Mucosa of rectum (tissue), 2 donors: Measurements from ENCODE around the gene SMIM11.

Source experiments
- H3K27ac ChIP-seq, 2 donors: one replicate each; pipeline ENCODE4 v1.7.0; 2013; ENCODE audit warnings: inconsistent platforms in 2 of 2, low read depth in 2 of 2, low read length in 2 of 2
- H3K27me3 ChIP-seq, 2 donors: one replicate each; pipeline ENCODE4 v1.7.0; 2013; ENCODE audit warnings: low read length in 2 of 2; ENCODE audit not compliant: control insufficient read depth in 2 of 2, insufficient read depth in 2 of 2
- H3K36me3 ChIP-seq, 2 donors: one replicate each; pipeline ENCODE4 v1.7.0; 2013; ENCODE audit warnings: low read length in 2 of 2; ENCODE audit not compliant: control insufficient read depth in 2 of 2, insufficient read depth in 2 of 2
- H3K4me1 ChIP-seq, 2 donors: one replicate each; pipeline ENCODE4 v1.7.0; 2013; ENCODE audit warnings: low read length in 2 of 2, mild to moderate bottlenecking in 1 of 2; ENCODE audit not compliant: control insufficient read depth in 2 of 2, insufficient read depth in 2 of 2
- H3K4me3 ChIP-seq, 2 donors: one replicate each; pipeline ENCODE4 v1.7.0; 2013; ENCODE audit warnings: low read length in 2 of 2
- H3K9ac ChIP-seq, 2 donors: one replicate each; pipeline ENCODE4 v1.7.0; 2013; ENCODE audit warnings: low read length in 2 of 2, low read depth in 1 of 2, mild to moderate bottlenecking in 1 of 2
- H3K9me3 ChIP-seq, 2 donors: one replicate each; pipeline ENCODE4 v1.7.0; 2013; ENCODE audit warnings: low read length in 2 of 2; ENCODE audit not compliant: control insufficient read depth in 2 of 2
- donor health status: healthy.
- donor health status: Normal muscosa, but diverticular disease.

The SMIM11 gene

DNA sequence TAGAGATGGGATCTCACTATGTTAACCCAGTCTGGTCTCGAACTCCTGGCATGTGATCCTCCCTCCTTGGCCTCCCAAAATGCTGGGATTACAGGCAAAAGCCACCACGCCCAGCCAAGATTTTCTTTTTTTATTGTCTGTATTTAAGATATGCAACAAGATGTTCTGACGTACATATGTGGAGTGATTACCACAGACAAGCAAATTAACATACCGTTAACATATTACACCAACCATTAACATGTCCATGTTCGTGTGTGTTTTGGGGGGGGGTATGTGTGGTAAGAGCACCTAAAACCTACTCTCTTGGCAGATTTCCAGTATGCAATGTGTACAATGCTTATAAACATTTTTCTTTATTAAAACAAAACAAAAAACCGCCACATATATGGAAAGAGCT lies 22.1 kb upstream of the SMIM11 start:
- Histone ChIP-seq H3K4me3 (no peak overlapping the region), H3K9me3 (no peaks in the 10 kb centered on the region), H3K27me3 (no peaks in the 10 kb centered on the region), H3K4me1 (no peaks in the 10 kb centered on the region), H3K36me3 (no peaks in the 10 kb centered on the region), H3K9ac (no peak overlapping the region), H3K27ac (no peak overlapping the region)

- H3K4me1 ChIP-seq, result no peaks in the 10 kb centered on the region
- H3K27ac ChIP-seq, result no peak overlapping the region
These were observed 20.5 kb upstream of the SMIM11 start for GRCh38 chr21:34354836-34355235.

DNA sequence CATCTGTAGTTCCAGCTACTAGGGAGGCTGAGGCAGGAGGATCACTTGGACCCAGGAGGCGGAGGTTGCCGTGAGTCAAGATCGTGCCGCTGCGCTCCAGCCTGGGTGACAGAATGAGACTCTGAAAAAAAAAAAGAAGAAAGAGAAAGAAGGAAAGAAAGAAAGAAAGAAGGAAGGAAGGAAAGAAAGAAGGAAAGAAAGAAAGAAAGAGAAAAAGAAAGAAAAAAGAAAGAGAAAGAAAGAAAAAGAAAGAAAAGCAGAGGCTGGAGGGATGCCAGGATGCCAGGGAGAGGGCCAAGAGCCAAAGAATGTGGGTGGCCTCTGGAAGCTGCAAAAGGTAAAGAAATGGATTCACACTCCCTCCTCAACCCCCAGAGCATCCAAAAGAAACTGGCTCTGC lies 19.7 kb upstream of the SMIM11 start:
- H3K4me1 ChIP-seq, result no peaks in the 10 kb centered on the region
- H3K36me3 ChIP-seq, result no peaks in the 10 kb centered on the region

More at GRCh38 chr21:34354836-34355235, 20.5 kb upstream of the SMIM11 start:
- Histone ChIP-seq H3K9ac (no peak overlapping the region), H3K9me3 (no peaks in the 10 kb centered on the region), H3K27me3 (no peaks in the 10 kb centered on the region), H3K36me3 (no peaks in the 10 kb centered on the region), H3K4me3 (no peak overlapping the region)

GRCh38 chr21:34357889-34358288 lies 17.4 kb upstream of the SMIM11 start:
- H3K4me1 ChIP-seq, result peaks cover 0 to 4% of the 10 kb centered on the region in 2 donors
- no peaks in the 10 kb centered on the region for H3K9me3 ChIP-seq
- H3K27me3 ChIP-seq, result no peaks in the 10 kb centered on the region
- no peaks in the 10 kb centered on the region for H3K36me3 ChIP-seq
- H3K4me3 ChIP-seq, result no peak overlapping the region
- H3K9ac ChIP-seq, result no peak overlapping the region
- no peak overlapping the region for H3K27ac ChIP-seq

More for the DNA sequence above, 19.7 kb upstream of the SMIM11 start:
- no peak overlapping the region for H3K9ac ChIP-seq
- no peaks in the 10 kb centered on the region for H3K27me3 ChIP-seq
- H3K27ac ChIP-seq, result no peak overlapping the region
- H3K9me3 ChIP-seq, result no peaks in the 10 kb centered on the region
- no peak overlapping the region for H3K4me3 ChIP-seq

- no peaks in the 10 kb centered on the region for H3K36me3 ChIP-seq
- no peak overlapping the region for H3K27ac ChIP-seq
- H3K9me3 ChIP-seq, result no peaks in the 10 kb centered on the region
- H3K4me1 ChIP-seq, result peaks cover 0 to 9% of the 10 kb centered on the region in 2 donors
- H3K27me3 ChIP-seq, result no peaks in the 10 kb centered on the region
- no peak overlapping the region for H3K4me3 ChIP-seq
- H3K9ac ChIP-seq, result no peak overlapping the region
These were observed 16.4 kb upstream of the SMIM11 start for GRCh38 chr21:34358866-34359265.

- Histone ChIP-seq H3K4me1 (peaks cover 0 to 11% of the 10 kb centered on the region in 2 donors), H3K27ac (no peak overlapping the region), H3K36me3 (no peaks in the 10 kb centered on the region), H3K4me3 (no peak overlapping the region), H3K27me3 (no peaks in the 10 kb centered on the region), H3K9me3 (no peaks in the 10 kb centered on the region), H3K9ac (no peak overlapping the region)
These were observed 14.6 kb upstream of the SMIM11 start for GRCh38 chr21:34360488-34361241.

- H3K4me1 ChIP-seq, result peaks cover 0 to 11% of the 10 kb centered on the region in 2 donors
- H3K27me3 ChIP-seq, result no peaks in the 10 kb centered on the region
- no peak overlapping the region for H3K4me3 ChIP-seq
- H3K36me3 ChIP-seq, result no peaks in the 10 kb centered on the region
- H3K9me3 ChIP-seq, result no peaks in the 10 kb centered on the region
- no peak overlapping the region for H3K27ac ChIP-seq
- H3K9ac ChIP-seq, result no peak overlapping the region
These were observed 13.2 kb upstream of the SMIM11 start for GRCh38 chr21:34362136-34362444.

GRCh38 chr21:34362670-34363069 lies 12.6 kb upstream of the SMIM11 start:
- Histone ChIP-seq H3K9me3 (no peaks in the 10 kb centered on the region), H3K4me3 (no peak overlapping the region), H3K27ac (no peak overlapping the region), H3K36me3 (no peaks in the 10 kb centered on the region), H3K9ac (no peak overlapping the region), H3K4me1 (peaks cover 0 to 11% of the 10 kb centered on the region in 2 donors), H3K27me3 (no peaks in the 10 kb centered on the region)

DNA sequence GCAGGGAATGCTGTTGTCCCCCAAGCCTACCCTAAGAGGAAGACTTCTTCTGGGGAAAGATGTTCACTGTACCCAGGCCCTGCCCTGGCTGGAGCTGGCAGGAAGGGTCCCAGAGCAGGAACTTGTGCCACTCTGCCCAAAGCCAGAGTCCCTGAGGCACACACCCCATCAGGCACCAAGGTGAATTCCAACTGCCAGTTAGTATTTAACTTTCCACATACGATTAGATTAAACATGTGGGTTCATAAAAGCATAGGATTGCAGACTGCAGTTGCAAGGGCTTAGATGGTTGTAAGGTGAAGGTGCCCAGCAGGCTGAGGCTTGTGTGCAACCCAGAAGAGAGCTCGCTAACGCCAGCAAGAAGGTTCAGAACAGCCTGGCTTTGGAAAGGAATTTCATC lies 11.6 kb upstream of the SMIM11 start, which contains the start of gene KCNE2:
TSS of gene KCNE2 (plus strand) at position 274 of the 400 bp plus-strand sequence. CDS start 6,473 bp downstream, outside the sequence.
- H3K9ac ChIP-seq, result no peak within 1 kb of the TSS
- H3K4me3 ChIP-seq, result no peak within 1 kb of the TSS
- peak within 1 kb of the TSS in 1 of 2 donors; percentile 42 for H3K27ac ChIP-seq
- H3K36me3 ChIP-seq, result no peaks in the 10 kb centered on the region
- H3K27me3 ChIP-seq, result no peaks in the 10 kb centered on the region
- H3K9me3 ChIP-seq, result no peaks in the 10 kb centered on the region
- H3K4me1 ChIP-seq, result peaks cover 0 to 11% of the 10 kb centered on the region in 2 donors

DNA sequence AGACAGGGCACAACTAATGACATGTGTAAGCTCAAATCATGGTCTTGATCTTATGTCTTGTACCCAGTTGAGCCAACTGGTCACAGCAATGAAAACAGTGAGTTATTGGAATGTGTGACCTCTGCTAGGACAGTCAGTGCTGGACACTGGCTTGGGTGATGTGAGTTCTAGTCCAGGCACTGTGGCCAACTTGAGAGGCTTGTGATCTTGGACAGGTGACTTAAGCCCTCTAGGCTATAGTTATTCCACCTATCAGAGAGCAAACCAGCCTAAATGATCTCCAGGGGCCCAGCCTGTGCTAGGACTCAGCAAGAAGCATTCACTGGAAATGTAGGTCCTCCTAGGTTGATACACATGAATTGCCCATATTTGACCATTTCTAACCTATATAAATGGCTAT lies 10.4 kb upstream of the SMIM11 start:
- no peak overlapping the region for H3K27ac ChIP-seq
- no peaks in the 10 kb centered on the region for H3K27me3 ChIP-seq
- no peak overlapping the region for H3K4me3 ChIP-seq
- H3K4me1 ChIP-seq, result peaks cover 0 to 11% of the 10 kb centered on the region in 2 donors
- H3K9me3 ChIP-seq, result no peaks in the 10 kb centered on the region
- no peaks in the 10 kb centered on the region for H3K36me3 ChIP-seq
- no peak overlapping the region for H3K9ac ChIP-seq
